Cerebellar nuclear complex (tissue), 1 donor: ENCODE data around the gene IFI27.
"Not testable (repeated sequence)": the region's sequence is repeated elsewhere in the genome, so short reads cannot be mapped to it uniquely, and the experiment has no call there.

Experiments used
- DNase-seq, 2 experiments: peaks; one replicate each; lab custom pipeline; 2025; lab: John Stamatoyannopoulos, UW

The IFI27 gene

DNA sequence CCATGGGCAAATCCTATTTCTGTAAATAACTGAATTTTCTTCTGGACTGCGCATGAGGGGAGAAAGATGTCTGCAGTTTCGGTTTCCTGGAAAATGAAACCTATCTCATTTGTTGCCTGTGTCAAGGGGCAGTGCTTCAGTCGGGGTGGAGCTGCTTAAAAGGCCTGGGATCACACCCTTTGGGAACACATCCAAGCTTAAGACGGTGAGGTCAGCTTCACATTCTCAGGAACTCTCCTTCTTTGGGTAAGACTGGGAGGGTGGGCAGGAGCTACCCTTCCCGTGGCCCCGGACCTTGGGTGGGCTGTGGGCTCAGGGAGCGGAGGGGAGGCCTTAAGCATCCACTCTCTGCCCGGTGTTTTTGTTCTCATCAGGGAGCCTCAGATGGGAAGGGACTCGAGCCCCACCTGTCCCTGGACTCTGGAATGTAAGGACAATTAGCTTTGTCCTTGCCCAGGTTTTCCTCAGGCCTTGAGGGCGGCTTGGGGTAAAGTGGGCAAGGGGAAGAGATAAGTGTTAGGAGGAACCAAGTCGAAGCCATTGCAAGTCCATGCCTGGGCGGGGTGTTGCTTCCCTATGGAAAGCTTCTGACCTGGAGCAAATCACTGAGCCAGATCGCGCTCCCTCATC, at the start of gene IFI27:
Gene IFI27 (plus strand): TSS at position 185 of the 630 bp plus-strand sequence.
- no peak for DNase-seq

- no peak for DNase-seq
These were observed 48.1 kb upstream of the IFI27 start for GRCh38 chr14:94062344-94062940.

DNA sequence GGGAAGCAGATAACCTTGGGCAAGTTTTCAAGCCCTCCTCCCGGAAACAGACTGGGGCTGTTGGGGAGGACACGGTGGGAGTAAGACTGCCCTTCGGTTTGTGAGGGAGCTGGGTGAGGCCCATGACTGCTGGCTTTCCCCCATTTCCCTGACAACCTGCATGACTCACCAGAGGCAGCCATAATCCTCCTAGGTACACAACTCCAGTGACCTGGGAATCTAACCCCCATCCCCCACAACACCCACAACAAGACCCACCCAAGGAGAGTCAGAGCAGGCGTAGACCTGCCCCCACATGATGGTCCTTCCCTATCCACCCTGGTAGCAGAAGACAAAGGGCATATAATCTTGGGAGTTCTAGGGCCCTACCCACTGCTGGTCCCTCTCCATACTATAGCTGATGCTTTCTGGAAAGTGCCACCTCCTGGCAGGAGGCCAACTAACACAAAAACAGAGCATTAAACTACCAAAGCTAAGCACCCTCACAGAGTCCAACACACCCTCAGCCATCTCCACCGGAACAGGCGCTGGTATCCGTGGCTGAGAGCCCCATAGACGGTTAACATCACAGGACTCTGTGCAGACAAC, 44.4 kb upstream of the IFI27 start:
- no peak for DNase-seq

GRCh38 chr14:94072076-94072475, 38.5 kb upstream of the IFI27 start:
- not testable (repeated sequence) for DNase-seq

GRCh38 chr14:94074534-94074933, 36.0 kb upstream of the IFI27 start:
- no peak for DNase-seq

DNA sequence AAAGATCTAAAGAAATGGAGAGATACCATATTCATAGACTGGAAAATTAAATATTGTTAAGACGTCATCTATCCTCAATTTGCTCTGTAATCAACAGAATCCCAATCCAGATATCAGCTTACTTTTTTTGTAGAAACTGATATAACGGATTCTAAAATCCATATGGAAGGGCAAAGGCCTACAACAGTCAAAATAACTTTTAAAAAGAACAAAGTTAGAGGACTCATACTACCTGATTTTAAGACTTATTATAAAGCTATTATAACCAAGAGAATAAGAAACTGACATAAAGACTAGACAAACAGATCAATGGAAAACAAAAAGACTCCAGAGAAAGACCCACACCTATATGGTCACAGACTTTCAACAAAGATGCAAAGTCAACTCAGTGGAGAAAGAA, 35.5 kb upstream of the IFI27 start:
- no peak for DNase-seq

DNA sequence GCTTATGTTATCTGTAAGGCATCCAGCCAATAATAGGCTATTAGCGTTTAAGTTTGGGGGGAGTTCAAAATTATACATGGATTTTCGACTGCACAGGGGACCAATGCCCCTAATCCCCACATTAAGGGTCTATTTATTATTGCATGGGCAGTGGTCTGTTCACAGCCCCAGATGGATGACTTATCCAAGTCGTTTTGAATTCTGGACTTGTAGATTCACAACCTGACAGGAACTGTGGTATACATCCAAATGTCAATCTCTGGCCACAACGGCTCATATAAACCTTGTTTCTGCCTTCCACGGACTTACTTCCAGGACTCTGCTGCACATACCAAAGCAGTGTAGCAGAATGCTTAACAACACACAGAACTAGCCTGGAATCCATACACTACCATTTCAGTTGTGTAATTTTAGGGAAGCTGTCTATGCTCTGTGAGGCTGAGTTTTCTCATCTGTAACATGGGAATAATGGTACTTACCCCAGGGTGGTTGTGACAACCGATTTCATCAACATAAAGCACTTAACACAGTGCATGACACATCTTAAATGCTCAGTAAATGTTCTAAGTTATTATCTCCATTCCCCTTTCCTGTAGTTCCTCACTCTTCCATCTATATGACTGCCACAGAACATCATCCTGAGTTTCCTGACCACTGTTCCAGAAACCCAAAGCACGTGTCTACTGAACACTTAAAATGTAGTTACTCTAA, 33.3 kb upstream of the IFI27 start:
- DNase-seq, result no peak

DNA sequence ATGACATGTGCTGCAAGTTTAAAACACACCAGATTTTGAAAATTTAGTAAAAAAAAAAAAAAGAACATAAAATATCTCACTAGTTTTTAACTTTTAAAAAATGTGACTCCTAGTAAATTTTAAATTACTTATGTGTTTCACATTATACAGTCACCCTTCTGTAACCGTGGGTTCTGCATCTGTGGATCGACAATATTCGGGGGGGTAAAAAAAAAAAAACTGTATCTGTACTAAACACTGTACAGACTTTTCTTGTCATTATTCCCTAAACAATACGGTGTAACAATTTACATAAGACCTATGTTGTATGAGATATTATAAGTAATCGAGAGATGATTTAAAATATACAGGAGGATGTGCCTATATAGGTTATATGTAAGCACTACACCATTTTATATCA, 32.7 kb upstream of the IFI27 start:
- DNase-seq, result no peak

DNA sequence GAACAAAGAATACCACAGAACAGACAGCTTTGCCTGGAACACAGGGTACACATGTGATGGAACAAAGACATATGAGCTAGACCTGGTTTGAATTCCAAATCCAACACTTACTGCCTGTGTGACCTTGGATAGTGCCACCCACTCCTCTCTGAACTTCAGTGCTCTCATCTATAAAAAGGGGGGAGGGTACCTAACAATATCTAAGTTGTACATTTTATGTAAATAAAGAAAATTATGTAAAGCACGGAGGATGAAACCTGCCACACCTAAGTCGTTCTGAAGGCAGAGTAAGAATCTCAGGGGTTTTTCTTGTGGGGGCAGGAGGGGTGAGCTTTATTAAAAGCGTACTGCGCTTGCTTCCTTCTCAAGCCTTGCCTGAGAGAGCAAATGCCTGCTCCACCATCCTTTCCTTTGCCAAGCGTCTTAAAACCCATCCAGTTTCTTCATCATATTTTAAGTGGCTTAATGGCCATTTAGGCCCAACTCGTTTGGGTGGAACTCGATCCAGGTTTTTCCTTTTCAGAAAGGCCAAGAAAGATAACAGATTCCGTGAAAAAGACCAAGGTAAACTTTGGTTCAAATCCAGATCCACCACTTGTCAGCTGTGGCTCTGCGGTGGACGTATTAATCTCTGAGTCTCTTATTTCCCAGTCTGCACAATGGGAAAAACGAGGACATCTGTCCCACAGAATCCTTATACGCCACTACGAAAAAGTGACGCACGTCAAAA, 30.5 kb upstream of the IFI27 start:
- DNase-seq, result no peak

DNA sequence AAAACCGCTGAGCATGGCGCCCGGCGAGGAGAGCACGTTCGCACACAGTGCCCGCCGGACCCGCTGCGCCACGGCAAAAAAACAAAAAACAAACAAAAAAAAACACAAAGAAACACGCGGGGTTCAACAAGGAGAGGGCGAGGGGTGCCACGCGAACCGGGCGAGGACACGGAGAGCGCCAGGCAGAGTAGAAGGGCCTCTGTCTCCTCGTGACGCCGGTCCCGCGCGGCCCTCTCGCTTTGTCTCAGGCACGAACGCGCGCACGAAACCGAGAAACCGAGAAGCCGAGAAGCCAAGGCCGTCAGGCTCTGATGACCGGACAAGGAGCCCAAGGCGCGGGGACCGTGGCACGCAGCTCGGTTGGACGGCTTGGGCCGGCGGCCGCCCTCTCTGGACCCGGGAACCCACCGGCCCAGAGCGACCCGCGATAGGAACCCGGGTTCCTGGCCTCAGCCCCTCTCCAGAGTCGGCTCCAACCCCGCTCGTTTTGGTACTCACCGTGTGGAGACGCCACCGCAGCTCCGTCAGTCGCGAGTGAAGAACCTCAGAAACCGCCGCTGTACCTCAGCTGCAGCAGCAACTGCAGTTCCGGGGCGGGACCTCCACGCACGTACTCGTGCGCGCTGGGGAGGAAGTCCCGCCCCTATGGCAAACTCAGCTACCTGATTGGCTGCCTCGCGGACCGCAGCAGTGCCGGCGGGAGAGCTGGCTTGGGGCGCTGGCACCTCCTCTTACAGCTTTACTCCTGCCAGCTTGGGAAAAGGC, 29.7 kb upstream of the IFI27 start, which contains the start of the genes DDX24 and IFI27L1:
Gene DDX24 (minus strand): TSS at position 582 of the 765 bp plus-strand sequence. CDS start 1,460 bp downstream, outside the sequence.
Gene IFI27L1 (plus strand): TSS at position 690 of the 765 bp plus-strand sequence. CDS start 15,628 bp downstream, outside the sequence.
- DNase-seq, result peak; percentile 70 to 75

DNA sequence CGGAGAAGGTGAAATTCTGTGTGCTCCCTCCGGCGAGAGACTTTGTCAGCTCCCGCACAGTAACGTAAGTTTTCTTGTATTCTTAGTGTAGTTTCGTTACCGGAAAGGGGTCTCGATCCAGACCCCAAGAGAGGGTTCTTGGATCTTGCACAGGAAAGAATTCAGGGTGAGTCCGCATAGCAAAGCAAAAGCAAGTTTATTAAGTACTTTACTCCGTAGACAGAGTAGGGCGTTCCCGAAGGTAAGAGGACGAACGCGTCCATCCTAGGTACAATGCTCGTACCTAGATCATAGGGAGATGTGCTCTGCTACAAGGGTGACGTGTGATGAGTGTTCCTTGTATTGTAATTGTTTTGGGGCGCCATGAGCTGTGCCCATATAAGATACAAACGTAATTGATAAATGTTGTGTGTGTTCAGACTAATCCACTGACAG, 29.1 kb upstream of the IFI27 start:
- no peak for DNase-seq

GRCh38 chr14:94087891-94088290, 22.6 kb upstream of the IFI27 start:
- no peak for DNase-seq

DNA sequence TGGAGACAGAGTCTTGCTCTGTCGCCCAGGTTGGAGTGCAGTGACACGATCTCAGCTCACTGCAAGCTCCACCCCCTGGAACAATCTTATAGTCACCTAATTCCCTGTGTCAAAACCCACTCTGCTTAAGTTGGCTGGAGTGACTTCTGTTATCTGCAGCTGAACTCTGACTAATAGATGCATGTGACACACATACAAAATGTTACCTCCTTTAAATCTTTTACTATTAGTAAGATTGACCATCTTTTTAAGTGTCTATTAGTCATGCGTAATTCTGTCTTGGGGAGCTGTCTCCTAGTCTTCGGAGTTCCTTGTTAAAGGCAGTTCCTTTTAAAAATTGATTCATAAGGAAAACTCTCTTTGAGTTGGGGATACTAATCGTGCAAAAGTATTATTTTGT, 22.0 kb upstream of the IFI27 start:
- DNase-seq, result no peak

DNA sequence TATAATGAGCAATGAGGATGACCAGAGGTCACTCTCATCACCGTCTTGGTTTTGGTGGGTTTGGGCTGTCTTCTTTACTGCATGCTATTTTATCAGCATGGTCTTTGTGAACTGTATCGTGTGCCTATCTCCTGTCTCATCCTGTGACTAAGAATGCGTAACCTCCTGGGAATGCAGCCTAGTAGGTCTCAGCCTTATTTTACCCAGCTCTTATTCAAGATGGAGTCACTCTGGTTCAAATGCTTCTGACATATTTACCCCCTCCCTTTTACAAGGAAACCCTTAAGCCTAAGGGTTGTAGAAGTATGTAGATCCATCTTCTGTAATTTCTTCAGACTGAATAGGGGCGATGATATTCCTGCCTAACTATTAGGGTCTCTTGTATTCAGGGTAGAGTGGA, 21.1 kb upstream of the IFI27 start:
- no peak for DNase-seq

GRCh38 chr14:94093418-94093817, 17.1 kb upstream of the IFI27 start:
- DNase-seq, result no peak

DNA sequence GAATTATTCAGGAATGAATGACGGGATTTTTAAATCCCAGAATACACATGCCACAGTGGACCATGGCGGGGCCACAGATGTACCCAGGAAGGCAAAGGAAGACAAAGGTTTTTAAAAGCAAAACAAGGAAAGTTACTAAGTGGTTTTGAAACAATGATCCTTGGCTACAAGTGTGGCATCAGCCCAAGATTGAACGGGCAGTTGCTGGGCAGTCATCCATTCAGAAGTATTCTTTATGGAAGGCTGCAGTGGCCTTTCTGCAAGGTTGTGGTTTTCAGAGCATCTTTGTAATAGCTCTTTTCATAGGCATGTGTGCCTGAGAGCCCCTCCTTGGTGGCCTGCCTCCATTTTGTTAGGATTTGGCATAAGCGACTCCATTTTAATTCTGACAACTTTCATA, 13.4 kb upstream of the IFI27 start:
- DNase-seq, result no peak

- DNase-seq, result no peak
These were observed 12.1 kb upstream of the IFI27 start for GRCh38 chr14:94098326-94098992.

GRCh38 chr14:94099006-94099405, 11.5 kb upstream of the IFI27 start:
- no peak for DNase-seq

DNA sequence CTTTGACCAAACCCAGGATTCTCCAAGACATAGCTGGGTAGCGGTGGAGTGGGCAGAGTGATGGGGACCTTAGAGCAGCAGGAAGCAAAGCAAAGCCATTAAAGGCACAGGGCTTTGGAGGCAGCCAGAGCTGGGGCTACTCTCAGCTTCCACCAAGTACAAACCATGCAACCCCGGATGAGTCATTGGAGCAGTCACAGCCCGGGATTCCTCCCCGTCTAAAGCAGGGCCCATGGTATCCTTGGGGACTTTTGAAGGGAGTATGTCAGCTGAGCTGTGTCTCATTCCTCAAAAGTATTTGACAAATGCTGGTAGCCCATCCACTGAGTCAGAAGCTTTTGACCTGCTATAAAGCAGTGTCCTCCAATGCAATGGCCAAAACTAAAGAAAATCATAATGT, 9.7 kb upstream of the IFI27 start:
- DNase-seq, result no peak

DNA sequence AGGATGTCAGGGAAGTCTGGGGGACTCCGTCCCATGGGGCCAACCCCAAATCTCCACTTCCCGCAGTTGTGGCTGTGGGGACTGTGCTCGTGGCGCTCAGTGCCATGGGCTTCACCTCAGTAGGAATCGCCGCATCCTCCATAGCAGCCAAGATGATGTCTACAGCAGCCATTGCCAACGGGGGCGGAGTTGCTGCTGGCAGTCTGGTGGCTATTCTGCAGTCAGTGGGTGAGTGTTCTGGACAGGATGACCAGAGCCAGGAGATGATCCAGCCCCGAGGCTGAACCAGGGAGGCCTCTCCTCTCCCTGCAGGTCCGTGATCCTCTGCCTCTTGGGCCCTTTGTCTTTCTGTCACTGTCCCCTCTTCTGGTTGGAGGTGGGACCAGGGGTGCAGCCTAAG, 8.8 kb upstream of the IFI27 start:
- no peak for DNase-seq
